ENCODE measurements around the gene BRAP.

Gene BRAP

DNA sequence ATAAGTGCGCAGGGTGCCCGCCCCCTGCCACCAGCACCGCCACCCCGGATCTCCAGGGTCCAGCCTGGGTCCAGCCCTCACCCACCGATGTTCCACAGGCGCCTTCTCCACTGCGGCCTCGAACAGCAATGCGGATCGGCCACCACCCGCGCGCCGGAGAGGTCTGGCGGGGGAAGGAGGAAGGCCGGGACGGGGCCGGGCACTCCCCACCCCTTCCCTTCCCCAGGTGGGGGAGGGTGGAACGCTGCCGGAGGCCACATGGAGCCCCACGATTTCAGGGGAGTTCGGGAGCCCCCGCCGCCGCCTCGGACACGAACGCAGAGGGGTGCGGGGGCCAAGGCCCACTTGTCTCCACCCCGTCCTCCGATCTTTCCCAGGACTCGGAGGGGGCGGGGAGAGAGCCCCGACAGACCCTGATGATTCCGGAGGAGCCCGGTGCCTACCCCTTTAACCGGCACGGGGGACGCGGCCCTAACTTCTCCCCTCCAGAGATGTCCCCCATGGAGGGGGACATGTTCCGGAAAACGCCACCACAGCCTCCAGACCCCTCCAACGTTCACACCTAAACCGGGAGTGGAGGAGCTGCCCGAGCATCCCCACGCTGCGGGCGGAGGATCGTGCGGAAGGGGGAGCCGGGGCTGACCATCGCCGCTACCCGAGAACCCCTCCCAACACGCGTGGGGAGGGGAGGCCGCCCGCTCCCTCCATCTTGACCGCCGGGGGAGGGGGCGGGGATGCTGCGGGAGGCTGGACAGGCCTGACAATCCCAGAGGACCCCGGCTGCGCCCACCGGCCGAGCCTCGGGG is 87.7 kb downstream of the BRAP start:
- ChIA-PET POLR2A (interaction anchor here (1.0 kb wide), 1 partner anchor 13 kb away, joined by 3 read pairs; no protein-coding TSS in a partner anchor), CTCF (interaction anchor here (1.2 kb wide), 1 partner anchor 12 kb away, joined by 3 read pairs; no protein-coding TSS in a partner anchor)
- Histone ChIP-seq H3K4me1 (ENCODE audit: control insufficient read depth, insufficient read depth, low read length) (peaks cover 17% of the 10 kb centered on the region; the same call in 1 of the 2 replicates), H3K27ac (ENCODE audit: extremely low read depth, low read depth, low read length) (peak overlapping the region; percentile 99), H3K9me3 (ENCODE audit: control insufficient read depth, insufficient read depth, low read depth, low read length) (no peaks in the 10 kb centered on the region), H3K4me3 (ENCODE audit: low read depth, low read length) (peak overlapping the region; percentile 98), H3K36me3 (ENCODE audit: control insufficient read depth in 2 of 2, insufficient read depth in 1 of 2, low read length in 2 of 2) (no peaks in the 10 kb centered on the region; a peak in 1 of 3 replicates)
- TF ChIP-seq ZBTB7A (tag by site-specific recombination; IDR thresholded peaks at IDR 0.05; ENCODE audit: low read depth) (peak; percentile 74), ZNF248 (tag by site-specific recombination; IDR thresholded peaks at IDR 0.05) (no peak), ZNF555 (tag by site-specific recombination; conservative IDR thresholded peaks at IDR 0.05) (no peak), ZNF184 (tag by site-specific recombination; IDR thresholded peaks at IDR 0.05) (0 out of 2 replicates have a peak, but pooled peaks have one; percentile 12), ZNF585B (tag by site-specific recombination; IDR thresholded peaks at IDR 0.05) (no peak), ZNF701 (tag by site-specific recombination; IDR thresholded peaks at IDR 0.05) (no peak), ZNF837 (tag by site-specific recombination; IDR thresholded peaks at IDR 0.05) (no peak), ZNF654 (tag by site-specific recombination; IDR thresholded peaks at IDR 0.05; ENCODE audit: low read depth) (no peak), FEZF1 (tag by site-specific recombination; IDR thresholded peaks at IDR 0.05) (no peak), ZNF239 (tag by site-specific recombination; IDR thresholded peaks at IDR 0.05) (no peak), ZNF121 (tag by site-specific recombination; IDR thresholded peaks at IDR 0.05) (no peak), ZNF624 (tag by site-specific recombination; IDR thresholded peaks at IDR 0.05) (no peak), KLF9 (tag by site-specific recombination; IDR thresholded peaks at IDR 0.05; ENCODE audit: low read depth) (peak; percentile 65), ZNF174 (tag by site-specific recombination; IDR thresholded peaks at IDR 0.05) (no peak), KLF8 (tag by site-specific recombination; IDR thresholded peaks at IDR 0.05) (peak; percentile 61; the same call in 1 of the 2 replicates), ZNF175 (tag by site-specific recombination; IDR thresholded peaks at IDR 0.05) (no peak), ZNF433 (tag by site-specific recombination; IDR thresholded peaks at IDR 0.05; ENCODE audit: low read depth) (no peak), SCRT1 (tag by site-specific recombination; IDR thresholded peaks at IDR 0.05; ENCODE audit: borderline replicate concordance) (no peak), ZNF791 (tag by site-specific recombination; IDR thresholded peaks at IDR 0.05) (no peak), ZNF571 (tag by site-specific recombination; IDR thresholded peaks at IDR 0.05) (no peak), ZNF350 (tag by site-specific recombination; IDR thresholded peaks at IDR 0.05) (no peak), SP3 (tag by site-specific recombination; IDR thresholded peaks at IDR 0.05) (peak; percentile 56), ZBTB20 (tag by site-specific recombination; IDR thresholded peaks at IDR 0.05) (peak; percentile 85), MEIS1 (CRISPR knock-in tag; IDR thresholded peaks at IDR 0.05; ENCODE audit: borderline replicate concordance) (no peak), ZNF639 (tag by site-specific recombination; IDR thresholded peaks at IDR 0.05) (no peak), ZNF626 (tag by site-specific recombination; IDR thresholded peaks at IDR 0.05) (no peak), KLF10 (tag by site-specific recombination; IDR thresholded peaks at IDR 0.05) (peak; percentile 86), ZNF514 (tag by site-specific recombination; IDR thresholded peaks at IDR 0.05) (no peak), ZNF292 (tag by site-specific recombination; IDR thresholded peaks at IDR 0.05; ENCODE audit: borderline replicate concordance, low read depth) (no peak), ZBTB11 (tag by site-specific recombination; conservative IDR thresholded peaks at IDR 0.05; ENCODE audit: low read depth) (peak; percentile 55)
- TF ChIP-seq, protein P1, sequence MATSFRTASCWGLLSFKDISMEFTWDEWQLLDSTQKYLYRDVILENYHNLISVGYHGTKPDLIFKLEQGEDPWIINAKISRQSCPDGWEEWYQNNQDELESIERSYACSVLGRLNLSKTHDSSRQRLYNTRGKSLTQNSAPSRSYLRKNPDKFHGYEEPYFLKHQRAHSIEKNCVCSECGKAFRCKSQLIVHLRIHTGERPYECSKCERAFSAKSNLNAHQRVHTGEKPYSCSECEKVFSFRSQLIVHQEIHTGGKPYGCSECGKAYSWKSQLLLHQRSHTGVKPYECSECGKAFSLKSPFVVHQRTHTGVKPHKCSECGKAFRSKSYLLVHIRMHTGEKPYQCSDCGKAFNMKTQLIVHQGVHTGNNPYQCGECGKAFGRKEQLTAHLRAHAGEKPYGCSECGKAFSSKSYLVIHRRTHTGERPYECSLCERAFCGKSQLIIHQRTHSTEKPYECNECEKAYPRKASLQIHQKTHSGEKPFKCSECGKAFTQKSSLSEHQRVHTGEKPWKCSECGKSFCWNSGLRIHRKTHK (tag by site-specific recombination; IDR thresholded peaks at IDR 0.05), result no peak
- TF ChIP-seq, protein P2, sequence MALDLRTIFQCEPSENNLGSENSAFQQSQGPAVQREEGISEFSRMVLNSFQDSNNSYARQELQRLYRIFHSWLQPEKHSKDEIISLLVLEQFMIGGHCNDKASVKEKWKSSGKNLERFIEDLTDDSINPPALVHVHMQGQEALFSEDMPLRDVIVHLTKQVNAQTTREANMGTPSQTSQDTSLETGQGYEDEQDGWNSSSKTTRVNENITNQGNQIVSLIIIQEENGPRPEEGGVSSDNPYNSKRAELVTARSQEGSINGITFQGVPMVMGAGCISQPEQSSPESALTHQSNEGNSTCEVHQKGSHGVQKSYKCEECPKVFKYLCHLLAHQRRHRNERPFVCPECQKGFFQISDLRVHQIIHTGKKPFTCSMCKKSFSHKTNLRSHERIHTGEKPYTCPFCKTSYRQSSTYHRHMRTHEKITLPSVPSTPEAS (tag by site-specific recombination; IDR thresholded peaks at IDR 0.05), result no peak
